IgD-negative memory B cell (primary cell): Measurements from ENCODE around the gene HSPA9. TPM values are rescaled to one million over a fixed set of nuclear protein-coding genes. Genes with fewer than 3 reads are reported as not detected.
A peak's percentile ranks its signal among the peaks of the same experiment; 100 is the strongest.

Source experiments
- H3K27ac Mint-ChIP-seq, 3 donors: one replicate each; pipeline ENCODE4 v1.8.0; 2020 to 2022; ENCODE audit warnings: mild to moderate bottlenecking in 3 of 3, mixed read lengths in 3 of 3, moderate library complexity in 1 of 3
- H3K27me3 Mint-ChIP-seq: one replicate; pipeline ENCODE4 v1.8.0; 2021; ENCODE audit warnings: mixed read lengths
- H3K36me3 Mint-ChIP-seq: one replicate; pipeline ENCODE4 v1.8.0; 2020; ENCODE audit warnings: mild to moderate bottlenecking, mixed read lengths
- H3K4me1 Mint-ChIP-seq, 3 donors: one replicate each; pipeline ENCODE4 v1.8.0; 2020 to 2022; ENCODE audit warnings: mixed read lengths in 3 of 3, mild to moderate bottlenecking in 1 of 3
- H3K4me3 Mint-ChIP-seq, 4 donors: one replicate each; pipeline ENCODE4 v1.8.0; 2020 to 2022; ENCODE audit warnings: mild to moderate bottlenecking in 4 of 4, mixed read lengths in 4 of 4, moderate library complexity in 3 of 4
- H3K9me3 Mint-ChIP-seq, 3 donors: one replicate each; pipeline ENCODE4 v1.8.0; 2020 to 2021; ENCODE audit warnings: mixed read lengths in 3 of 3, mild to moderate bottlenecking in 1 of 3
- polyA plus RNA-seq: library from polyadenylated mRNA; unstranded; fragments of 300-500 nt; fragmentation: Illumina TruSeq; gene quantifications from one replicate; pipeline ENCODE4 v1.2.3, GENCODE V29; 2021

HSPA9 gene
- polyA plus RNA-seq, 1 donor from 2014 or later = 126 TPM

DNA sequence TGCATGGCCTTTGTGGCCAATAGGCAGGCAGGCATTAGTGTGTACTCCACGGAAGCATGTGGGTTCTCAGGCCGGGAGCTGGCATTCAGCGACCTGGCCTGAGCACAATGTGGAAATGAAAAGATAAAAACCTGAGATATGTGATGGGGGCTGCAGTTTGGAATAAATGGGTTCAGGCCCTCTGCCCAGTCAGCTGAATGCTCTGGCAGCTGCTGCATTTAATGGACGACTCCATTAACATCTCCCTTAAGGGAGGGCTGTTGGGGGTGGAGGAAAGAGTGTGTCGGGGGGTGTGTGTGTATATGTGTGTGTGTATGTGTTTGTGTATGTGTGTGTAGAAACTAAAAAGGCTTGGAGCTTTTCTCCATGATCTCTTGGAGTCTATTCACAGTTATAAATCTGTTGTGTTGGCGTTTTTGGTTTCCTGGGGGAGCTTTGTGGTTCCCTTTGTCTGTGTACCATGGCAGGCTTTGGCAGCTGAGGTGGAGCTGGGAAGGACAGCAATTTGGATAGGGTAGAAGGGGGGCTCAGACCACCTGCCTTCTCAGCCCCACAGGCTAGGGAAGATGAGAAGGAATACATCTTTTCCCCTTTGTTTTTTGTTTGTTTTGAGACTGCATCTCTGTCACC, 27.3 kb upstream of the HSPA9 start:
- H3K4me3 Mint-ChIP-seq = no peak overlapping the region
- peaks cover 0 to 3% (median 0%) of the 10 kb centered on the region in 3 donors for H3K4me1 Mint-ChIP-seq
- no peak overlapping the region for H3K27ac Mint-ChIP-seq
- H3K9me3 Mint-ChIP-seq = no peaks in the 10 kb centered on the region
- H3K36me3 Mint-ChIP-seq = no peaks in the 10 kb centered on the region
- peaks cover 12% of the 10 kb centered on the region for H3K27me3 Mint-ChIP-seq

- H3K36me3 Mint-ChIP-seq = no peaks in the 10 kb centered on the region
- peaks cover 15% of the 10 kb centered on the region for H3K27me3 Mint-ChIP-seq
- H3K27ac Mint-ChIP-seq = no peak overlapping the region
- H3K9me3 Mint-ChIP-seq = no peaks in the 10 kb centered on the region
- H3K4me1 Mint-ChIP-seq = peaks cover 0 to 3% (median 1%) of the 10 kb centered on the region in 3 donors
- no peak overlapping the region for H3K4me3 Mint-ChIP-seq
Observed at GRCh38 chr5:138601444-138601843, 26.2 kb upstream of the HSPA9 start.

DNA sequence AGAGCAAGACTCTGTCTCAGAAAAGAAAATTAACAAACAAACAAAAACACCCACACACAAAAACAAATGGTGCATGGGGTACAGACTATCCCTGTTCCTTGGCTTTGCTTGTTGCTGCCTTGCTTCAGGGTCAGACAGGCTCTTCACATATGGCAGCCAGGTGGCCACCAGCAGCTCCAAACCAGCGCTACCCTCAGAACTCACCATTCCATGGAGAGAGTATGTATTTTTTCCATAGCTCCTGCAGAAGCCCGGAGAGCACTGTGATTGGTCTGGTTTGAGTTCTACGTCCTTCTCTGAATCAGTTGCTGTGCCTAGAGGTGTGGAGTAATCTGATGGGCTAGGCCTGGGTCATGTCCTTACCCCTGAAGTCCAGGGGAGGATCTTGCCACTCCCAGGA, 25.2 kb upstream of the HSPA9 start:
- Mint-ChIP-seq H3K36me3 (no peaks in the 10 kb centered on the region), H3K27ac (peak overlapping the region in 1 of 3 donors; percentile 29)

GRCh38 chr5:138597661-138598400, 22.6 kb upstream of the HSPA9 start:
- H3K9me3 Mint-ChIP-seq = no peaks in the 10 kb centered on the region
- H3K4me3 Mint-ChIP-seq = no peak overlapping the region
- H3K36me3 Mint-ChIP-seq = no peaks in the 10 kb centered on the region
- H3K27me3 Mint-ChIP-seq = peaks cover 18% of the 10 kb centered on the region
- H3K4me1 Mint-ChIP-seq = peaks cover 0 to 2% (median 0%) of the 10 kb centered on the region in 3 donors
- H3K27ac Mint-ChIP-seq = no peak overlapping the region

More for the DNA sequence above, 25.2 kb upstream of the HSPA9 start:
- Mint-ChIP-seq H3K4me3 (no peak overlapping the region), H3K9me3 (no peaks in the 10 kb centered on the region), H3K27me3 (peaks cover 14% of the 10 kb centered on the region), H3K4me1 (peaks cover 0 to 2% (median 1%) of the 10 kb centered on the region in 3 donors)

DNA sequence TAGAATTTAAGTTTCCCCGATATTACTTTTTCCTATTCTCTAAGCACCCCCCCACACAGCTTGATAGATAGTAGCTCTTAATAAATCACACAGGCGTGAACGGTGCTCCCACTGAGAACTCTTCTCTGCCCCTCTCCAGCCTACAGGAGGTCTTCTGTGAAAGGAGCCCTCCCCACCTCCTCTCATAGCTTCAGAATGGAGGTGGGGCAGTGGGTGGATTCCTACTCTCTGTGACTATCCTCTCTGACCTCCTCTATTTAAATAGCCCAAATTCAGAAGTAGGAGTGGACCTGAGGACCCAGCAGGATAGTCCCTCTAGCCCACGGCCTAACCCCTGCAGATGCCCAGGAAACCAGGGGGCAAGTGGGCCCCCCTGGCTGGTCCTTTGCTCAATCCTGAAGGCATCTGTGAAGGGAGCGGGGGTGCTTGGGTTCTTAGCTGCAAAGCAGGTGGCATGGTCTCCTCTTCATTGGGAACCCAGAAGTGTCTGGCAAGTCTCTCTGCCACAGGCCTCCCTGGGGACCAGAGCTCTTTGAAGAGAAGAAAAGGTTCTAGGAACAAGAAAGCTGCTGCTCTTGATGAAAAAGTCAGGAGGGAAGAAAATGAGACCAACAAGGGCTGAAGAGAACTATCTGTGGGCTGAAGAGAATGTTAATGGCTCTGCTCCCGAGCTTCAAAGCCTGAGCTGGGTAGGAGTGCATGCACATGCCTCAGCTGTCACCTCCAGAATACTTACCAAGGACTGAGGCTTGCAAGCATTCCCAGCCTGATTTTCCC, 21.1 kb upstream of the HSPA9 start:
- H3K9me3 Mint-ChIP-seq = no peaks in the 10 kb centered on the region
- H3K27me3 Mint-ChIP-seq = peaks cover 18% of the 10 kb centered on the region
- H3K27ac Mint-ChIP-seq = no peak overlapping the region
- H3K4me3 Mint-ChIP-seq = peak overlapping the region in 1 of 4 donors; percentile 52
- no peaks in the 10 kb centered on the region for H3K36me3 Mint-ChIP-seq
- H3K4me1 Mint-ChIP-seq = peaks cover 0 to 2% (median 0%) of the 10 kb centered on the region in 3 donors

DNA sequence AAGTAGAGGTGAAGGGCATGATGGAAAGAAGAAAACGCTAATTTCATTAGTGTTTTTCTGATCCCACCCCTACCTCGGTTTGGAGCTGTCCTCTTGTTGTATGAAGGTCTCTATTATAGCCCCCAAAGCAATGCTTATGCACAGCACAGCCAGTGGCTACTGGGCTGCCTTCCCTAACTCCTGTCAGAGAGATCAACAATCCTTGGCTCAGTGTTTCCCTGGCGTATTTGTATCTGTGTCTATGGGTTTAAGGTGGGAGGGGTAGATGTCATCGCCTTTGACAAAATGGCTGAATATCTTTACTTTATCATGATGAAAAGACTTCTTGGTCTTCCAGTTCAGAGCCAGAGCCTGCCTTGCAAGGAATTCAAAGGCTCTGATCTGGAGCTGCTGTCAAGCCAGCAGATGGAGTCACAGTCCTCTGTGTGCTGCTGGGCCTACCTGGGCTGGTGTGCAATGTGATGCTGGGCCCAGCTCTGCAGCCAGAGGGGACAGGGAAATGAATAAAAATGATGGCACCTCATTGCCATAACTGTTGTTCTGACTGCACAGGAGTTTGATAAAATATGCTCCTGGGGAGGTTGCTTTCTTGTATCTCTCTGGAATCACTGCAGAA, 20.1 kb upstream of the HSPA9 start:
- H3K27ac Mint-ChIP-seq = no peak overlapping the region

GRCh38 chr5:138594305-138595058, 19.3 kb upstream of the HSPA9 start:
- H3K27me3 Mint-ChIP-seq = peaks cover 14% of the 10 kb centered on the region
- no peak overlapping the region for H3K27ac Mint-ChIP-seq
- no peaks in the 10 kb centered on the region for H3K9me3 Mint-ChIP-seq
- H3K4me1 Mint-ChIP-seq = peaks cover 0 to 2% (median 0%) of the 10 kb centered on the region in 3 donors
- H3K36me3 Mint-ChIP-seq = no peaks in the 10 kb centered on the region
- H3K4me3 Mint-ChIP-seq = no peak overlapping the region

More for the DNA sequence above, 20.1 kb upstream of the HSPA9 start:
- Mint-ChIP-seq H3K36me3 (no peaks in the 10 kb centered on the region), H3K27me3 (peaks cover 14% of the 10 kb centered on the region), H3K9me3 (no peaks in the 10 kb centered on the region), H3K4me3 (peak overlapping the region in 1 of 4 donors; percentile 13), H3K4me1 (peaks cover 0 to 2% (median 0%) of the 10 kb centered on the region in 3 donors)

- Mint-ChIP-seq H3K4me1 (no peaks in the 10 kb centered on the region), H3K36me3 (peaks cover 4% of the 10 kb centered on the region), H3K27ac (no peak overlapping the region), H3K27me3 (peaks cover 1% of the 10 kb centered on the region), H3K9me3 (no peaks in the 10 kb centered on the region), H3K4me3 (no peak overlapping the region)
Observed at GRCh38 chr5:138588013-138588788, 13.0 kb upstream of the HSPA9 start.

- no peak overlapping the region for H3K4me3 Mint-ChIP-seq
- H3K9me3 Mint-ChIP-seq = no peaks in the 10 kb centered on the region
- H3K36me3 Mint-ChIP-seq = peaks cover 4% of the 10 kb centered on the region
- H3K27me3 Mint-ChIP-seq = no peaks in the 10 kb centered on the region
- H3K4me1 Mint-ChIP-seq = no peaks in the 10 kb centered on the region
- H3K27ac Mint-ChIP-seq = no peak overlapping the region
Observed at GRCh38 chr5:138585157-138585556, 10.0 kb upstream of the HSPA9 start.

GRCh38 chr5:138583984-138584637, 8.9 kb upstream of the HSPA9 start:
- peaks cover 3 to 4% (median 4%) of the 10 kb centered on the region in 3 donors for H3K4me1 Mint-ChIP-seq
- peaks cover 4% of the 10 kb centered on the region for H3K36me3 Mint-ChIP-seq
- no peaks in the 10 kb centered on the region for H3K27me3 Mint-ChIP-seq
- H3K27ac Mint-ChIP-seq = no peak overlapping the region
- H3K9me3 Mint-ChIP-seq = no peaks in the 10 kb centered on the region
- H3K4me3 Mint-ChIP-seq = no peak overlapping the region

DNA sequence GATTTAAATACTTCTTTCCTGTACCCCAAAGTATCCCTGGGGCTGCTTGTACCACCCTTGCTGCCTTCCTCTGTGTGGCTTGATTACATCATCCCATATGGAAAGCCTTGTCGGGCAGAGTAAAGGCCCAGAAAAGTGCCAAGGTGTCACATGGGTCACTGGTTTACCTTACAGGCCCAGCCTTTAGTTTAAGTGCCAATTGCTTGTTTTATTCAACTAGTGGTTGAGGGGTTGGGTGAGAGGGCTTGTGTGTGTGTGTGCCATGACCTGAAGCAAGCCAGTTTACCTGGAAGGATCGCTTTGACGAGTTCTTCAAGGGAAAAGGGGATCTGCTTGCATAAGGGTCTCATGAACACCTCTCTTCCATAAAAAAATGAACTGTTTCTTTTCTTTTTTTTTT, 7.8 kb upstream of the HSPA9 start:
- H3K27ac Mint-ChIP-seq = no peak overlapping the region
- no peak overlapping the region for H3K4me3 Mint-ChIP-seq
- no peaks in the 10 kb centered on the region for H3K9me3 Mint-ChIP-seq
- peaks cover 3 to 5% (median 4%) of the 10 kb centered on the region in 3 donors for H3K4me1 Mint-ChIP-seq
- no peaks in the 10 kb centered on the region for H3K36me3 Mint-ChIP-seq
- no peaks in the 10 kb centered on the region for H3K27me3 Mint-ChIP-seq

- H3K27ac Mint-ChIP-seq = no peak overlapping the region
- H3K4me1 Mint-ChIP-seq = peaks cover 7 to 8% (median 8%) of the 10 kb centered on the region in 3 donors
- H3K4me3 Mint-ChIP-seq = no peak overlapping the region
- H3K9me3 Mint-ChIP-seq = no peaks in the 10 kb centered on the region
- no peaks in the 10 kb centered on the region for H3K27me3 Mint-ChIP-seq
- no peaks in the 10 kb centered on the region for H3K36me3 Mint-ChIP-seq
Observed at GRCh38 chr5:138580777-138581176, 5.6 kb upstream of the HSPA9 start.

GRCh38 chr5:138580001-138580400, 4.8 kb upstream of the HSPA9 start:
- Mint-ChIP-seq H3K27me3 (no peaks in the 10 kb centered on the region), H3K9me3 (no peaks in the 10 kb centered on the region), H3K36me3 (no peaks in the 10 kb centered on the region), H3K27ac (no peak overlapping the region), H3K4me3 (no peak overlapping the region), H3K4me1 (peaks cover 11 to 13% (median 12%) of the 10 kb centered on the region in 3 donors)
